ENCODE results near the gene AMOTL2. TPM values are rescaled to one million over a fixed set of nuclear protein-coding genes. Genes with fewer than 3 reads are reported as not detected.

The AMOTL2 gene
- total RNA-seq, 1 donor from 2014 or later = 174 TPM

- DNase-seq (ENCODE audit: low spot score) = no peak
Observed at GRCh38 chr3:134336587-134336986, 37.7 kb downstream of the AMOTL2 start.

- DNase-seq (ENCODE audit: low spot score) = no peak
Observed at GRCh38 chr3:134334901-134335280, 39.4 kb downstream of the AMOTL2 start.

GRCh38 chr3:134334231-134334900, 39.9 kb downstream of the AMOTL2 start:
- peak; percentile 48 for DNase-seq (ENCODE audit: low spot score)

GRCh38 chr3:134333522-134334181, 40.6 kb downstream of the AMOTL2 start:
- DNase-seq (ENCODE audit: low spot score) = peak; percentile 83

GRCh38 chr3:134332344-134332743, 41.9 kb downstream of the AMOTL2 start:
- no peak for DNase-seq (ENCODE audit: low spot score)

GRCh38 chr3:134331811-134332199, 42.4 kb downstream of the AMOTL2 start:
- DNase-seq (ENCODE audit: low spot score) = no peak

- peak; percentile 93 for DNase-seq (ENCODE audit: low spot score)
Observed at GRCh38 chr3:134330883-134331810, 43.1 kb downstream of the AMOTL2 start.

- no peak for DNase-seq (ENCODE audit: low spot score)
Observed at GRCh38 chr3:134328846-134329245, 45.4 kb downstream of the AMOTL2 start.

GRCh38 chr3:134328147-134328591, 46.1 kb downstream of the AMOTL2 start:
- peak; percentile 89 for DNase-seq (ENCODE audit: low spot score)

GRCh38 chr3:134327594-134327975, 46.7 kb downstream of the AMOTL2 start:
- no peak for DNase-seq (ENCODE audit: low spot score)

GRCh38 chr3:134326760-134327593, 47.3 kb downstream of the AMOTL2 start:
- DNase-seq (ENCODE audit: low spot score) = peak; percentile 94

GRCh38 chr3:134326126-134326525, 48.1 kb downstream of the AMOTL2 start:
- DNase-seq (ENCODE audit: low spot score) = no peak

GRCh38 chr3:134325706-134326105, 48.5 kb downstream of the AMOTL2 start:
- DNase-seq (ENCODE audit: low spot score) = no peak

- no peak for DNase-seq (ENCODE audit: low spot score)
Observed at GRCh38 chr3:134325061-134325705, 49.1 kb downstream of the AMOTL2 start.

GRCh38 chr3:134323966-134324962, 50.0 kb downstream of the AMOTL2 start:
- DNase-seq (ENCODE audit: low spot score) = no peak

- DNase-seq (ENCODE audit: low spot score) = no peak
Observed at GRCh38 chr3:134322286-134322685, 52.0 kb downstream of the AMOTL2 start.

- no peak for DNase-seq (ENCODE audit: low spot score)
Observed at GRCh38 chr3:134320749-134321148, 53.5 kb downstream of the AMOTL2 start.

GRCh38 chr3:134319931-134320330, 54.3 kb downstream of the AMOTL2 start:
- no peak for DNase-seq (ENCODE audit: low spot score)

GRCh38 chr3:134318166-134318565, 56.1 kb downstream of the AMOTL2 start:
- no peak for DNase-seq (ENCODE audit: low spot score)

Measured in umbilical cord (tissue), 2 donors.